HCT116 (cell line): ENCODE measurements around the gene SLC22A8. TPM values are rescaled to one million over a fixed set of nuclear protein-coding genes. Genes with fewer than 3 reads are reported as not detected.
"Not testable (repeated sequence)": the region's sequence is repeated elsewhere in the genome, so short reads cannot be mapped to it uniquely, and the experiment has no call there.

ENCODE experiments used
- ATAC-seq: fragments of 200-7000 bp; cut with Tn5 transposase; 2 replicates; pipeline ENCODE4 v1.9.1; 2020; ENCODE audit warnings: mild to moderate bottlenecking, moderate library complexity
- BruUV-seq: library from RNA; stranded (reverse); fragments of 400-500 nt; replicated peaks from 2 replicates; lab custom pipeline; 2021; lab: Mats Ljungman, UMichigan
- CTCF ChIA-PET: fragments of 300-600 bp; sonication (Branson Sonifier 250); formaldehyde crosslinking; loops from one replicate; lab custom pipeline; 2021; ENCODE audit warnings: antibody characterized with exemption; lab: Charles Lee
- POLR2A ChIA-PET: fragments of 300-600, 350-600 bp; sonication (Branson Sonifier 250); formaldehyde crosslinking; loops from one replicate; lab custom pipeline; 2021; ENCODE audit warnings: antibody characterized with exemption; lab: Charles Lee
- RAD21 ChIA-PET, 2 experiments: fragments of 300-600 bp; sonication (Branson Sonifier 250); formaldehyde crosslinking; loops; one replicate each; lab custom pipeline; 2023; ENCODE audit warnings: low total read pairs in 2 of 2; ENCODE audit not compliant: uncharacterized antibody in 2 of 2, unreplicated experiment in 2 of 2, low non-redundant PET in 1 of 2; lab: Charles Lee
- DNase-seq: peaks from one replicate; pipeline ENCODE4 v3.0.0-alpha.2; 2010; ENCODE audit warnings: low read depth, low spot score
- H2AFZ ChIP-seq: fragments of 200-600 bp; shearing (Covaris generic), sonication (generic); 2 replicates; pipeline ENCODE4 v1.6.1; 2017; ENCODE audit warnings: low read depth, mixed run types, mixed read lengths, antibody characterized with exemption, low read length; ENCODE audit not compliant: poor library complexity, severe bottlenecking
- H3K27ac ChIP-seq: 2 replicates; pipeline ENCODE4 v1.5.1; 2012; ENCODE audit warnings: low read depth, low read length
- H3K27me3 ChIP-seq: fragments of 200-600 bp; sonication (generic); 2 replicates; pipeline ENCODE4 v1.6.1; 2016; ENCODE audit warnings: mixed run types, low read length, mixed read lengths; ENCODE audit not compliant: insufficient read depth
- H3K36me3 ChIP-seq, 2 experiments: fragments of 200-500 bp in 1 of 2; fragments of 200-600 bp in 1 of 2; sonication (Bioruptor generic) in 1 of 2; sonication (generic) in 1 of 2; 2 replicates each; pipeline versions ENCODE4 v1.5.1 to v1.6.1; 2014 to 2016; ENCODE audit warnings: low read length in 2 of 2, inconsistent platforms in 1 of 2, mixed read lengths in 1 of 2, mixed run types in 1 of 2; ENCODE audit not compliant: insufficient read depth in 2 of 2, control insufficient read depth in 1 of 2
- H3K4me1 ChIP-seq, 2 experiments: fragments of 200-600 bp in 1 of 2; sonication (generic) in 1 of 2; 2 replicates each; pipeline versions ENCODE4 v1.5.1 to v1.6.1; 2012 to 2017; ENCODE audit warnings: low read length in 2 of 2, inconsistent platforms in 1 of 2, mild to moderate bottlenecking in 1 of 2, mixed read lengths in 1 of 2, mixed run types in 1 of 2, moderate library complexity in 1 of 2; ENCODE audit not compliant: insufficient read depth in 2 of 2, control insufficient read depth in 1 of 2
- H3K4me2 ChIP-seq: fragments of 200-600 bp; sonication (generic); 2 replicates; pipeline ENCODE4 v1.6.1; 2017; ENCODE audit warnings: mixed run types, low read length, mixed read lengths
- H3K4me3 ChIP-seq, 2 experiments: fragments of 200-600 bp in 1 of 2; sonication (generic) in 1 of 2; replicated peaks in 1 of 2; 2 replicates each; pipeline ENCODE4 v1.5.1; 2011 to 2016; ENCODE audit warnings: low read length in 2 of 2, control low read depth in 1 of 2, low read depth in 1 of 2, mild to moderate bottlenecking in 1 of 2, mixed read lengths in 1 of 2, mixed run types in 1 of 2
- H3K79me2 ChIP-seq: fragments of 200-600 bp; sonication (generic); 2 replicates; pipeline ENCODE4 v1.6.1; 2017; ENCODE audit warnings: mild to moderate bottlenecking, mixed run types, low read length, moderate library complexity, mixed read lengths; ENCODE audit not compliant: insufficient read depth
- H3K9ac ChIP-seq: fragments of 200-600 bp; sonication (generic); 2 replicates; pipeline ENCODE4 v1.6.1; 2016; ENCODE audit warnings: low read length, mixed read lengths
- H3K9me2 ChIP-seq: fragments of 200-600 bp; sonication (generic), shearing (Covaris generic); 2 replicates; pipeline ENCODE4 v1.6.1; 2017; ENCODE audit warnings: mixed run types, mild to moderate bottlenecking, moderate library complexity; ENCODE audit not compliant: insufficient read depth
- H3K9me3 ChIP-seq, 2 experiments: fragments of 200-500 bp in 1 of 2; fragments of 200-600 bp in 1 of 2; sonication (Bioruptor generic) in 1 of 2; sonication (generic) in 1 of 2; 2 replicates each; pipeline ENCODE4 v1.6.1; 2014 to 2017; ENCODE audit warnings: low read length in 2 of 2, mixed read lengths in 2 of 2, inconsistent platforms in 1 of 2, low read depth in 1 of 2, mild to moderate bottlenecking in 1 of 2, mixed run types in 1 of 2, moderate library complexity in 1 of 2; ENCODE audit not compliant: control insufficient read depth in 1 of 2, insufficient read depth in 1 of 2
- H4K20me1 ChIP-seq: fragments of 200-600 bp; sonication (generic), shearing (Covaris generic); 2 replicates; pipeline ENCODE4 v1.6.1; 2017; ENCODE audit warnings: mixed run types, mild to moderate bottlenecking, moderate library complexity; ENCODE audit not compliant: insufficient read depth
- ELF1 ChIP-seq: IDR thresholded peaks from 2 replicates; pipeline ENCODE4 v1.6.1; 2012; ENCODE audit warnings: low read depth, borderline replicate concordance
- EZH2 ChIP-seq: fragments of 200-600 bp; sonication (generic); IDR thresholded peaks from 2 replicates; pipeline ENCODE4 v1.6.1; 2017; ENCODE audit warnings: antibody characterized with exemption, mixed run types
- EZH2phosphoT487 ChIP-seq: fragments of 200-600 bp; IDR thresholded peaks from 2 replicates; pipeline ENCODE4 v1.6.1; 2018; ENCODE audit warnings: antibody characterized with exemption, borderline replicate concordance
- FOSL1 ChIP-seq: IDR thresholded peaks from 2 replicates; pipeline ENCODE4 v1.6.1; 2012; ENCODE audit warnings: low read depth
- POLR2A ChIP-seq: IDR thresholded peaks from 2 replicates; pipeline ENCODE4 v1.7.0; 2011; ENCODE audit warnings: borderline replicate concordance; ENCODE audit not compliant: insufficient read depth, insufficient read length; ENCODE audit errors: extremely low read depth
- RAD21 ChIP-seq: IDR thresholded peaks from 2 replicates; pipeline ENCODE4 v1.6.1; 2012; ENCODE audit warnings: low read depth, mild to moderate bottlenecking
- SIN3A ChIP-seq: IDR thresholded peaks from 2 replicates; pipeline ENCODE4 v1.6.1; 2012; ENCODE audit warnings: low read depth
- TCF7L2 ChIP-seq: IDR thresholded peaks from 2 replicates; pipeline ENCODE4 v1.7.0; 2011; ENCODE audit warnings: borderline replicate concordance, inconsistent platforms; ENCODE audit not compliant: insufficient read depth, insufficient read length; ENCODE audit errors: extremely low read depth
- YY1 ChIP-seq: IDR thresholded peaks from 2 replicates; pipeline ENCODE4 v1.6.1; 2011; ENCODE audit warnings: low read length, low read depth, moderate library complexity, mild to moderate bottlenecking; ENCODE audit not compliant: insufficient replicate concordance; ENCODE audit errors: extremely low read depth
- ZNF274 ChIP-seq: fragments of 200-500 bp; sonication (Bioruptor generic); IDR thresholded peaks from 2 replicates; pipeline ENCODE4 v1.6.1; 2014; ENCODE audit warnings: mild to moderate bottlenecking, low read depth, low read length, inconsistent platforms
- intact Hi-C: fragments of 100-400 bp; cut with micrococcal nuclease; formaldehyde crosslinking; loops from 2 replicates; pipeline ENCODE4 v1.10.0; 2022
- total RNA-seq: library from RNA; stranded (reverse); gene quantifications from one replicate; pipeline ENCODE4 v1.2.1, GENCODE V29; 2021; ENCODE audit not compliant: unreplicated experiment
- TF ChIP-seq, protein P1 (sequence below): IDR thresholded peaks from 2 replicates; pipeline ENCODE4 v1.6.1; 2011; ENCODE audit warnings: mild to moderate bottlenecking, low read length, moderate library complexity; ENCODE audit not compliant: insufficient replicate concordance; ENCODE audit errors: extremely low read depth
- TF ChIP-seq, protein P2 (sequence below): IDR thresholded peaks from 2 replicates; pipeline ENCODE4 v1.6.1; 2012; ENCODE audit warnings: low read depth

The SLC22A8 gene
- total RNA-seq, 1 experiment from 2014 or later: not detected

DNA sequence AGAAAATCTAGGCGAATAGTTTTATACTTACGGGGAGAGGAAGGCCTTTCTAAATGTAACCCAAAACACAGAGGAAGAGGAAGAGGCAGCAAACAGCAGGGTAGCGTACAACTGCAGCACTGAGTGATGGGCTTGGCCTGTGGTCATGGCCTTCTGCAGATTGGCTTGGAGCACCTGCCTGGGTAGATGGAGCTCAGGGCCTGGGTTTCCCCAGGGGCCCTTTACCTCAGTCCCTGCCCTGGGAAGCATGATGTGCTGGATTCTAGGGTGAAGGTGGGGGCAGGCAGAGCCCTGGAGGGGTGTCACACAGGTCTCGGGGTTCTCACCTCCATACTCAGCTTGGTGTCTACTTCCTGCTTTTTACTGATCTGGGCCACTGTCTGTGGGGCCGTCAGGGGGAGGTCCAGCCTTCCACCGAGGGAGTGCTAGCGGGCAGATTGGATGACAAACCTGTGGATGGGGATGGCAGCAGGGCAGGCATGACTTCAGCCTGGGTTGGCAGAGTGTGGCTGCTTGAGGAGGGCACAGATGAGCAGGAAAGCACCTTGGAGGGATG lies 66.8 kb downstream of the SLC22A8 start:
- H4K20me1 ChIP-seq: no peaks in the 10 kb centered on the region

DNA sequence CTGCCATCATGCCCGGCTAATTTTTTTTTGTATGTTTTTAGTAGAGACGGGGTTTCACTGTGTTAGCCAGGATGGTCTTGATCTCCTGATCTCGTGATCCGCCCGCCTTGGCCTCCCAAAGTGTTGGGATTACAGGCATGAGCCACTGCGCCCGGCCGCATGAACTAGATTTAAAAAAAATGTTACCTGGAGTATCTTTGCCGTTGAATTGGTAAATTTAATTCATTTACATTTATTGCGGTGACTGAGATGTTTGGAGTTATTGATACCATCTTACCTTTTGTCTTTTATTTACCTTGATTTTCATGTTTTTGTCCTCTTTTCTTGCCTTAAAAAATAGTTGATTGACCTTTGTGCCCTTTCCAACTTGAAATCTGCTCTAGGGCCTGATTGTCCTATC lies 70.1 kb downstream of the SLC22A8 start:
- CTCF ChIA-PET: not testable (repeated sequence)

More for the DNA sequence above, 66.8 kb downstream of the SLC22A8 start:
- RAD21 ChIA-PET: no interaction called here
- Histone ChIP-seq H3K9ac (no peak overlapping the region), H3K4me3 (no peak overlapping the region), H3K79me2 (no peaks in the 10 kb centered on the region), H3K27ac (no peak overlapping the region), H3K27me3 (no peaks in the 10 kb centered on the region), H3K9me3 (no peaks in the 10 kb centered on the region), H3K9me2 (no peaks in the 10 kb centered on the region), H3K4me1 (no peaks in the 10 kb centered on the region), H2AFZ (no peak overlapping the region), H3K36me3 (no peaks in the 10 kb centered on the region), H3K4me2 (no peak overlapping the region)
- POLR2A ChIA-PET: no interaction called here
- ATAC-seq (no peak), DNase-seq (no peak)
- intact Hi-C loops: no loop called here
- BruUV-seq: no TSS peak
- CTCF ChIA-PET: no interaction called here
- TF ChIP-seq ELF1 (no peak), ZNF274 (no peak), POLR2A (no peak), EZH2phosphoT487 (no peak), TCF7L2 (no peak), FOSL1 (no peak), YY1 (no peak), RAD21 (no peak), SIN3A (no peak), EZH2 (no peak)
- TF ChIP-seq, protein P1, sequence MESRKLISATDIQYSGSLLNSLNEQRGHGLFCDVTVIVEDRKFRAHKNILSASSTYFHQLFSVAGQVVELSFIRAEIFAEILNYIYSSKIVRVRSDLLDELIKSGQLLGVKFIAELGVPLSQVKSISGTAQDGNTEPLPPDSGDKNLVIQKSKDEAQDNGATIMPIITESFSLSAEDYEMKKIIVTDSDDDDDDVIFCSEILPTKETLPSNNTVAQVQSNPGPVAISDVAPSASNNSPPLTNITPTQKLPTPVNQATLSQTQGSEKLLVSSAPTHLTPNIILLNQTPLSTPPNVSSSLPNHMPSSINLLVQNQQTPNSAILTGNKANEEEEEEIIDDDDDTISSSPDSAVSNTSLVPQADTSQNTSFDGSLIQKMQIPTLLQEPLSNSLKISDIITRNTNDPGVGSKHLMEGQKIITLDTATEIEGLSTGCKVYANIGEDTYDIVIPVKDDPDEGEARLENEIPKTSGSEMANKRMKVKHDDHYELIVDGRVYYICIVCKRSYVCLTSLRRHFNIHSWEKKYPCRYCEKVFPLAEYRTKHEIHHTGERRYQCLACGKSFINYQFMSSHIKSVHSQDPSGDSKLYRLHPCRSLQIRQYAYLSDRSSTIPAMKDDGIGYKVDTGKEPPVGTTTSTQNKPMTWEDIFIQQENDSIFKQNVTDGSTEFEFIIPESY: no peak
- TF ChIP-seq, protein P2, sequence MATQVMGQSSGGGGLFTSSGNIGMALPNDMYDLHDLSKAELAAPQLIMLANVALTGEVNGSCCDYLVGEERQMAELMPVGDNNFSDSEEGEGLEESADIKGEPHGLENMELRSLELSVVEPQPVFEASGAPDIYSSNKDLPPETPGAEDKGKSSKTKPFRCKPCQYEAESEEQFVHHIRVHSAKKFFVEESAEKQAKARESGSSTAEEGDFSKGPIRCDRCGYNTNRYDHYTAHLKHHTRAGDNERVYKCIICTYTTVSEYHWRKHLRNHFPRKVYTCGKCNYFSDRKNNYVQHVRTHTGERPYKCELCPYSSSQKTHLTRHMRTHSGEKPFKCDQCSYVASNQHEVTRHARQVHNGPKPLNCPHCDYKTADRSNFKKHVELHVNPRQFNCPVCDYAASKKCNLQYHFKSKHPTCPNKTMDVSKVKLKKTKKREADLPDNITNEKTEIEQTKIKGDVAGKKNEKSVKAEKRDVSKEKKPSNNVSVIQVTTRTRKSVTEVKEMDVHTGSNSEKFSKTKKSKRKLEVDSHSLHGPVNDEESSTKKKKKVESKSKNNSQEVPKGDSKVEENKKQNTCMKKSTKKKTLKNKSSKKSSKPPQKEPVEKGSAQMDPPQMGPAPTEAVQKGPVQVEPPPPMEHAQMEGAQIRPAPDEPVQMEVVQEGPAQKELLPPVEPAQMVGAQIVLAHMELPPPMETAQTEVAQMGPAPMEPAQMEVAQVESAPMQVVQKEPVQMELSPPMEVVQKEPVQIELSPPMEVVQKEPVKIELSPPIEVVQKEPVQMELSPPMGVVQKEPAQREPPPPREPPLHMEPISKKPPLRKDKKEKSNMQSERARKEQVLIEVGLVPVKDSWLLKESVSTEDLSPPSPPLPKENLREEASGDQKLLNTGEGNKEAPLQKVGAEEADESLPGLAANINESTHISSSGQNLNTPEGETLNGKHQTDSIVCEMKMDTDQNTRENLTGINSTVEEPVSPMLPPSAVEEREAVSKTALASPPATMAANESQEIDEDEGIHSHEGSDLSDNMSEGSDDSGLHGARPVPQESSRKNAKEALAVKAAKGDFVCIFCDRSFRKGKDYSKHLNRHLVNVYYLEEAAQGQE: no peak

More for the DNA sequence above, 70.1 kb downstream of the SLC22A8 start:
- DNase-seq, H3K4me3 ChIP-seq, H4K20me1 ChIP-seq, H3K4me1 ChIP-seq, H3K79me2 ChIP-seq, H2AFZ ChIP-seq, H3K9me3 ChIP-seq, H3K4me2 ChIP-seq, RAD21 ChIA-PET, intact Hi-C loops, POLR2A ChIA-PET, ATAC-seq, H3K9ac ChIP-seq, H3K27ac ChIP-seq, H3K36me3 ChIP-seq, H3K27me3 ChIP-seq, H3K9me2 ChIP-seq, BruUV-seq: not testable (repeated sequence)
